Body of pancreas (tissue), 4 donors: Measurements from ENCODE around the gene PLD6.

Source experiments
- POLR2A ChIP-seq, 3 donors: fragments of 450-650 bp; IDR thresholded peaks; one replicate each; pipeline ENCODE4 v1.6.1; 2016; ENCODE audit warnings: antibody characterized with exemption in 3 of 3, mild to moderate bottlenecking in 2 of 3
- TF ChIP-seq, protein P1 (sequence below), 7 experiments: fragments of 450-650 bp in 4 of 7; fragments of 200-600 bp in 3 of 7; sonication (generic) in 3 of 7; IDR thresholded peaks; one replicate each; pipeline ENCODE4 v1.5.1; 2016 to 2019; ENCODE audit warnings: antibody characterized with exemption in 7 of 7

GRCh38 chr17:17176341-17176740 is 29.8 kb downstream of the PLD6 start:
- TF ChIP-seq, protein P1, sequence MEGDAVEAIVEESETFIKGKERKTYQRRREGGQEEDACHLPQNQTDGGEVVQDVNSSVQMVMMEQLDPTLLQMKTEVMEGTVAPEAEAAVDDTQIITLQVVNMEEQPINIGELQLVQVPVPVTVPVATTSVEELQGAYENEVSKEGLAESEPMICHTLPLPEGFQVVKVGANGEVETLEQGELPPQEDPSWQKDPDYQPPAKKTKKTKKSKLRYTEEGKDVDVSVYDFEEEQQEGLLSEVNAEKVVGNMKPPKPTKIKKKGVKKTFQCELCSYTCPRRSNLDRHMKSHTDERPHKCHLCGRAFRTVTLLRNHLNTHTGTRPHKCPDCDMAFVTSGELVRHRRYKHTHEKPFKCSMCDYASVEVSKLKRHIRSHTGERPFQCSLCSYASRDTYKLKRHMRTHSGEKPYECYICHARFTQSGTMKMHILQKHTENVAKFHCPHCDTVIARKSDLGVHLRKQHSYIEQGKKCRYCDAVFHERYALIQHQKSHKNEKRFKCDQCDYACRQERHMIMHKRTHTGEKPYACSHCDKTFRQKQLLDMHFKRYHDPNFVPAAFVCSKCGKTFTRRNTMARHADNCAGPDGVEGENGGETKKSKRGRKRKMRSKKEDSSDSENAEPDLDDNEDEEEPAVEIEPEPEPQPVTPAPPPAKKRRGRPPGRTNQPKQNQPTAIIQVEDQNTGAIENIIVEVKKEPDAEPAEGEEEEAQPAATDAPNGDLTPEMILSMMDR (IDR thresholded peaks at IDR 0.05), result no peak
- no peak for TF ChIP-seq POLR2A (IDR thresholded peaks at IDR 0.05)
